Neural crest cell (in vitro differentiated cells): Measurements from ENCODE around the gene NR2F1. TPM values are rescaled to one million over a fixed set of nuclear protein-coding genes. Genes with fewer than 3 reads are reported as not detected.

Experiments used
- DNase-seq: peaks from one replicate; pipeline ENCODE4 v3.0.0; 2021; ENCODE audit warnings: low read depth, mixed read lengths, low spot score
- H3K27ac Mint-ChIP-seq: one replicate; pipeline ENCODE4 v1.8.0; 2021; ENCODE audit warnings: mild to moderate bottlenecking, mixed read lengths; ENCODE audit not compliant: unreplicated experiment
- H3K27me3 Mint-ChIP-seq: 2 replicates; pipeline ENCODE4 v1.8.0; 2021; ENCODE audit warnings: low read depth, mild to moderate bottlenecking, mixed read lengths
- H3K36me3 Mint-ChIP-seq: 2 replicates; pipeline ENCODE4 v1.8.0; 2021; ENCODE audit warnings: low read depth, mild to moderate bottlenecking, mixed read lengths
- H3K4me1 Mint-ChIP-seq: 2 replicates; pipeline ENCODE4 v1.8.0; 2021; ENCODE audit warnings: mixed read lengths
- H3K4me3 Mint-ChIP-seq: one replicate; pipeline ENCODE4 v1.8.0; 2021; ENCODE audit warnings: mild to moderate bottlenecking, mixed read lengths
- H3K9me3 Mint-ChIP-seq: 2 replicates; pipeline ENCODE4 v1.8.0; 2021; ENCODE audit warnings: mixed read lengths
- CTCF ChIP-seq: fragments of 200-600 bp; sonication (generic); conservative IDR thresholded peaks from 2 replicates; pipeline ENCODE4 v1.5.0; 2021; ENCODE audit warnings: antibody characterized with exemption, mild to moderate bottlenecking
- total RNA-seq: library from RNA; stranded (reverse); gene quantifications from 2 replicates; pipeline ENCODE4 v1.2.1, GENCODE V29; 2021

Gene NR2F1
- total RNA-seq, 1 donor from 2014 or later = 411 TPM

- no peak for TF ChIP-seq CTCF
- Mint-ChIP-seq H3K9me3 (no peaks in the 10 kb centered on the region), H3K27me3 (no peaks in the 10 kb centered on the region), H3K27ac (peak overlapping the region; percentile 93), H3K4me1 (peaks cover 35% of the 10 kb centered on the region), H3K4me3 (no peak overlapping the region), H3K36me3 (peaks cover 3% of the 10 kb centered on the region)
- no peak for DNase-seq
Measured at GRCh38 chr5:93580063-93580926, 2.7 kb upstream of the NR2F1 start.

GRCh38 chr5:93580927-93581445 is 2.0 kb upstream of the NR2F1 start, which contains the start of gene NR2F1-AS1:
Gene NR2F1-AS1, minus strand, starts transcription at chr5:93581219.
- no peak for DNase-seq
- Mint-ChIP-seq H3K36me3 (peaks cover 8% of the 10 kb centered on the region), H3K4me1 (peaks cover 30% of the 10 kb centered on the region), H3K9me3 (no peaks in the 10 kb centered on the region), H3K4me3 (no peak within 1 kb of the TSS), H3K27me3 (peaks cover 4% of the 10 kb centered on the region), H3K27ac (peak within 1 kb of the TSS; percentile 93)
- no peak for TF ChIP-seq CTCF

- peaks cover 21% of the 10 kb centered on the region for H3K4me1 Mint-ChIP-seq
- peaks cover 14% of the 10 kb centered on the region for H3K27me3 Mint-ChIP-seq
- no peak for TF ChIP-seq CTCF
- no peaks in the 10 kb centered on the region for H3K9me3 Mint-ChIP-seq
- DNase-seq = no peak
- peaks cover 17% of the 10 kb centered on the region for H3K36me3 Mint-ChIP-seq
- H3K4me3 Mint-ChIP-seq = no peak overlapping the region
- H3K27ac Mint-ChIP-seq = no peak overlapping the region
Measured at GRCh38 chr5:93582167-93582462, 907 bp upstream of the NR2F1 start.

GRCh38 chr5:93583439-93583767 is 381 bp downstream of the NR2F1 start:
- TF ChIP-seq CTCF = no peak
- peaks cover 14% of the 10 kb centered on the region for H3K4me1 Mint-ChIP-seq
- H3K9me3 Mint-ChIP-seq = no peaks in the 10 kb centered on the region
- no peak overlapping the region for H3K27ac Mint-ChIP-seq
- H3K36me3 Mint-ChIP-seq = peaks cover 28% of the 10 kb centered on the region
- peaks cover 24% of the 10 kb centered on the region for H3K27me3 Mint-ChIP-seq
- DNase-seq = no peak
- no peak overlapping the region for H3K4me3 Mint-ChIP-seq

GRCh38 chr5:93583768-93584595 is 960 bp downstream of the NR2F1 start:
- H3K36me3 Mint-ChIP-seq = peaks cover 33% of the 10 kb centered on the region
- peaks cover 15% of the 10 kb centered on the region for H3K4me1 Mint-ChIP-seq
- H3K27ac Mint-ChIP-seq = no peak overlapping the region
- peak overlapping the region; percentile 11 for H3K4me3 Mint-ChIP-seq
- H3K9me3 Mint-ChIP-seq = no peaks in the 10 kb centered on the region
- TF ChIP-seq CTCF = no peak
- H3K27me3 Mint-ChIP-seq = peaks cover 29% of the 10 kb centered on the region
- no peak for DNase-seq
